GM21717 (cell line): ENCODE results near the gene STN1.

Experiments used
- ATAC-seq: cut with Tn5 transposase; IDR thresholded peaks from one replicate; pipeline ENCODE4 v1.9.1; 2021; ENCODE audit warnings: mild to moderate bottlenecking, moderate library complexity; ENCODE audit not compliant: unreplicated experiment

Gene STN1

GRCh38 chr10:103895411-103896186 is 22.4 kb downstream of the STN1 start:
- ATAC-seq = no peak

GRCh38 chr10:103894441-103894864 is 23.5 kb downstream of the STN1 start:
- ATAC-seq = no peak

GRCh38 chr10:103893817-103894216 is 24.2 kb downstream of the STN1 start:
- no peak for ATAC-seq

- ATAC-seq = no peak
Measured at GRCh38 chr10:103892181-103892580, 25.8 kb downstream of the STN1 start.

GRCh38 chr10:103890688-103891087 is 27.3 kb downstream of the STN1 start:
- no peak for ATAC-seq

GRCh38 chr10:103890194-103890658 is 27.8 kb downstream of the STN1 start:
- no peak for ATAC-seq

GRCh38 chr10:103889121-103889720 is 28.8 kb downstream of the STN1 start:
- ATAC-seq = no peak

GRCh38 chr10:103888113-103888841 is 29.7 kb downstream of the STN1 start:
- ATAC-seq = no peak

- no peak for ATAC-seq
Measured at GRCh38 chr10:103885617-103886016, 32.4 kb downstream of the STN1 start.

GRCh38 chr10:103884681-103885139 is 33.3 kb downstream of the STN1 start:
- no peak for ATAC-seq

GRCh38 chr10:103882285-103883007 is 35.5 kb downstream of the STN1 start:
- no peak for ATAC-seq

GRCh38 chr10:103881416-103882284 is 36.3 kb downstream of the STN1 start:
- ATAC-seq = no peak

GRCh38 chr10:103879831-103880230 is 38.2 kb downstream of the STN1 start:
- ATAC-seq = no peak

GRCh38 chr10:103879409-103879808 is 38.6 kb downstream of the STN1 start:
- ATAC-seq = no peak

GRCh38 chr10:103877861-103878260 is 40.1 kb downstream of the STN1 start:
- no peak for ATAC-seq

GRCh38 chr10:103876155-103876554 is 41.8 kb downstream of the STN1 start:
- ATAC-seq = no peak

- ATAC-seq = no peak
Measured at GRCh38 chr10:103874730-103875129, 43.3 kb downstream of the STN1 start.

- ATAC-seq = no peak
Measured at GRCh38 chr10:103872137-103872931, 45.6 kb downstream of the STN1 start.

- no peak for ATAC-seq
Measured at GRCh38 chr10:103871006-103871405, 47.0 kb downstream of the STN1 start.
